GM23248 (cell line): ENCODE results near the gene MAN1A1. TPM values are rescaled to one million over a fixed set of nuclear protein-coding genes. Genes with fewer than 3 reads are reported as not detected.

ENCODE experiments used
- DNase-seq: peaks from one replicate; pipeline ENCODE4 v3.0.0-alpha.2; 2015
- H2AFZ ChIP-seq: fragments of 200-600 bp; sonication (generic); 2 replicates; pipeline ENCODE4 v1.6.1; 2016; ENCODE audit warnings: antibody characterized with exemption
- H3F3A ChIP-seq: fragments of 200-600 bp; sonication (generic); 2 replicates; pipeline ENCODE4 v1.6.1; 2016; ENCODE audit warnings: mild to moderate bottlenecking, antibody characterized with exemption, mixed run types; ENCODE audit not compliant: insufficient read depth
- H3K27ac ChIP-seq: fragments of 200-600 bp; sonication (generic); 2 replicates; pipeline ENCODE4 v1.5.1; 2016; ENCODE audit warnings: mild to moderate bottlenecking
- H3K27me3 ChIP-seq: fragments of 200-600 bp; sonication (generic); replicated peaks from 2 replicates; pipeline ENCODE4 v1.6.1; 2016; ENCODE audit warnings: mild to moderate bottlenecking; ENCODE audit not compliant: insufficient read depth
- H3K36me3 ChIP-seq: fragments of 200-600 bp; sonication (generic); 2 replicates; pipeline ENCODE4 v1.6.1; 2016; ENCODE audit warnings: low read depth, mild to moderate bottlenecking
- H3K4me1 ChIP-seq: fragments of 200-600 bp; sonication (generic); 2 replicates; pipeline ENCODE4 v1.6.1; 2016; ENCODE audit warnings: mild to moderate bottlenecking; ENCODE audit not compliant: insufficient read depth
- H3K4me2 ChIP-seq: fragments of 200-600 bp; sonication (generic); one replicate; pipeline ENCODE4 v1.6.1; 2016; ENCODE audit warnings: mild to moderate bottlenecking; ENCODE audit not compliant: unreplicated experiment
- H3K4me3 ChIP-seq: fragments of 200-600 bp; sonication (generic); 2 replicates; pipeline ENCODE4 v1.5.1; 2016; ENCODE audit warnings: mild to moderate bottlenecking
- H3K79me2 ChIP-seq: fragments of 200-600 bp; sonication (generic); 2 replicates; pipeline ENCODE4 v1.6.1; 2016; ENCODE audit warnings: mild to moderate bottlenecking; ENCODE audit not compliant: insufficient read depth
- H3K9ac ChIP-seq: fragments of 200-600 bp; sonication (generic); 2 replicates; pipeline ENCODE4 v1.6.1; 2016; ENCODE audit warnings: mild to moderate bottlenecking
- H3K9me2 ChIP-seq: fragments of 200-600 bp; sonication (generic); 2 replicates; pipeline ENCODE4 v1.6.1; 2016; ENCODE audit warnings: mixed run types, mild to moderate bottlenecking, moderate library complexity; ENCODE audit not compliant: insufficient read depth
- H3K9me3 ChIP-seq: fragments of 200-600 bp; sonication (generic); one replicate; pipeline ENCODE4 v1.6.1; 2017; ENCODE audit warnings: low read depth
- H4K20me1 ChIP-seq: fragments of 200-600 bp; sonication (generic); 2 replicates; pipeline ENCODE4 v1.6.0; 2016; ENCODE audit not compliant: insufficient read depth
- EZH2 ChIP-seq: fragments of 200-600 bp; sonication (generic); IDR thresholded peaks from 2 replicates; pipeline ENCODE4 v1.6.1; 2018; ENCODE audit warnings: antibody characterized with exemption, mild to moderate bottlenecking; ENCODE audit not compliant: insufficient read depth, poor library complexity, severe bottlenecking
- EZH2phosphoT487 ChIP-seq: fragments of 200-600 bp; sonication (generic); IDR thresholded peaks from 2 replicates; pipeline ENCODE4 v1.6.1; 2018; ENCODE audit warnings: antibody characterized with exemption, moderate library complexity, mild to moderate bottlenecking, low read depth; ENCODE audit not compliant: insufficient read depth
- WGBS, 2 experiments: methylation state at CpG; one replicate each; pipeline ENCODE4 v1.1.6; 2015 to 2017; ENCODE audit warnings: low lambda C conversion rate in 2 of 2, low coverage in 1 of 2; ENCODE audit errors: missing lambda C conversion rate in 2 of 2; 5-methylcytosine and 5-hydroxymethylcytosine counted together
- in situ Hi-C: fragments of 300-500 bp; cut with MboI; formaldehyde crosslinking; loops from 2 replicates; pipeline ENCODE4 v1.15.0; 2020
- polyA plus RNA-seq: library from polyadenylated mRNA; unstranded; fragments of >200 nt; fragmentation: Nextera tagmentation; extraction: Ambion mirVana; gene quantifications from 2 replicates; pipeline ENCODE4 v1.2.1, GENCODE V29; 2016
- total RNA-seq: library from RNA; depleted of rRNA; stranded (reverse); fragments of >200 nt; shearing (Covaris generic); gene quantifications from 2 replicates; pipeline ENCODE4 v1.2.3, GENCODE V29; 2014

MAN1A1 gene
- total and polyA plus RNA-seq, 2 experiments from 2014 or later: 9.8 to 33.4 TPM

DNA sequence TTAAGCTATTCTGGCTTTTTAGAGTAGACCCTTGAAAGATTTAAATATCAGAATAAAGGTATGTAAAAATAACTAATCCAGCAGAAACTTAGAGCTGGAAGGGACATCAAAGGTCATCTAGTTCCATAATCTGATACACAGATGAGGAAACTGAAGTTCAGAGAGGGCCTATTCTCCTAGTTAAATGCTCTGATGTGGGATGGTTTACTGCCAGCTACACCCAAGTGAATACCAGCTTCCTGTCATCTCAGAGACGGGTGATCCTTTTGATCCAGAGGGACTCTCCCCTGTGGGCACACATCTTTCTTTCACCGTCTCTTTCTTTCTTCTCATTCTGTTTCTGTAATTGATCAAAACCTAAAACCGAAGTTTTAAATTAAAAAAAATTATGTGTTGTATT, 94.1 kb downstream of the MAN1A1 start:
- Histone ChIP-seq H3K27me3 (no peaks in the 10 kb centered on the region), H3K27ac (no peak overlapping the region), H3K79me2 (no peaks in the 10 kb centered on the region), H3K9me2 (no peaks in the 10 kb centered on the region), H2AFZ (no peak overlapping the region), H4K20me1 (no peaks in the 10 kb centered on the region), H3K9ac (no peak overlapping the region), H3K4me1 (0 out of 2 replicates have a peak, but pooled peaks cover 2% of the 10 kb centered on the region), H3K4me3 (no peak overlapping the region), H3K9me3 (no peaks in the 10 kb centered on the region), H3K36me3 (no peaks in the 10 kb centered on the region), H3F3A (peaks cover 6% of the 10 kb centered on the region; the same call in 1 of the 2 replicates), H3K4me2 (no peak overlapping the region)
- WGBS, 2 experiments: 95 to 96% methylated on average over 3 of the region's 3 CpGs
- in situ Hi-C loops: no loop called here
- TF ChIP-seq EZH2phosphoT487: no peak
- no peak for TF ChIP-seq EZH2
- DNase-seq: no peak

DNA sequence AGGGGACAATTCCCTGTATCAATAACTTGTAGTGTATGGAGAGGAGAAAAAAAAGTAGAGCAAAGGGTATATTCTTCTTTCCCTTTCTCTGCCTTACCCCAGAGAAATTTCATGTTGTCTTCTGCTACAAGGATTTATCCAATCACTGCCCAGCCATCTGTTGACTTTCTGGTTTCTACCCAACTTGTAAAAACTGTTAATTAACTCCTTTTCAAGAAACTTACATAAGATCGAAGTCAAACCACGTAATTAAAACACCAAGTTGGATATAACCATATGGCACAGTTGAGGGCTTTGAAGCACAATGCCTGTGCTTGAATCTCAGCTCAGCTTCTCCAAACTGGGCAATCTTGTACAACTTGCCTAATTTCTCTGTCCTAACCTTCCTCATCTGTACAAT, 99.5 kb downstream of the MAN1A1 start:
- H3K79me2 ChIP-seq: no peaks in the 10 kb centered on the region

DNA sequence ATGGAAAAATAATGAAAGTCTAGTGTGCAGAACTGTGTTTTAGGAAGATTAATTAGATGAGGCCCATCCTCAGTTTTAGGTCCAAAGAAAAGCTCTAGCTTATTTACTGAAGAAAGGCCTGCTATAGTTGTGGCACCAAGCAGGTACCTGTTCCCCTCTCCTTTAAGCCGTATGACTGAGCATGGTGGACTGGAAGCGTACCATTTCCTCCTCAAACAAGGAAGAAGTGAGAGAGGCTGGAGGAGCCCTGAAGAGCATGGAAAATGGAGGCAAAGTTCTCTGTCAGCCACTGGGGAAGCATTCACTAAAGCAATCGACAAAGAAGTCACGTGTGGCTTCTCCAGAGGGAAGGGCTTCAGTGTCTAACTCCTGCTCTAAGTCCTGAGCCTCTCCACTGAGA, 100.2 kb downstream of the MAN1A1 start:
- Histone ChIP-seq H3K36me3 (no peaks in the 10 kb centered on the region), H3K4me3 (no peak overlapping the region), H3F3A (no peaks in the 10 kb centered on the region), H3K9me3 (no peaks in the 10 kb centered on the region), H3K27me3 (no peaks in the 10 kb centered on the region), H3K4me2 (no peak overlapping the region), H3K9me2 (no peaks in the 10 kb centered on the region), H3K79me2 (no peaks in the 10 kb centered on the region), H3K4me1 (no peaks in the 10 kb centered on the region), H3K27ac (no peak overlapping the region), H2AFZ (no peak overlapping the region), H3K9ac (no peak overlapping the region), H4K20me1 (no peaks in the 10 kb centered on the region)
- in situ Hi-C loops: no loop called here
- WGBS, 2 experiments: 96 to 99% methylated on average over 4 of the region's 4 CpGs
- no peak for DNase-seq
- no peak for TF ChIP-seq EZH2

More for the DNA sequence above, 99.5 kb downstream of the MAN1A1 start:
- WGBS, 2 experiments: 93 to 95% methylated on average over 2 of the region's 2 CpGs
- H3K9ac ChIP-seq: no peak overlapping the region
- H3K9me3 ChIP-seq: no peaks in the 10 kb centered on the region
- no peak overlapping the region for H3K4me2 ChIP-seq
- no peaks in the 10 kb centered on the region for H4K20me1 ChIP-seq
- H3K36me3 ChIP-seq: no peaks in the 10 kb centered on the region
- in situ Hi-C loops: no loop called here
- H3K27ac ChIP-seq: no peak overlapping the region
- no peaks in the 10 kb centered on the region for H3F3A ChIP-seq
- no peaks in the 10 kb centered on the region for H3K9me2 ChIP-seq
- H3K4me3 ChIP-seq: no peak overlapping the region
- no peak overlapping the region for H2AFZ ChIP-seq
- no peaks in the 10 kb centered on the region for H3K27me3 ChIP-seq
- TF ChIP-seq EZH2phosphoT487 (no peak), EZH2 (no peak)
- no peak for DNase-seq
- H3K4me1 ChIP-seq: no peaks in the 10 kb centered on the region

DNA sequence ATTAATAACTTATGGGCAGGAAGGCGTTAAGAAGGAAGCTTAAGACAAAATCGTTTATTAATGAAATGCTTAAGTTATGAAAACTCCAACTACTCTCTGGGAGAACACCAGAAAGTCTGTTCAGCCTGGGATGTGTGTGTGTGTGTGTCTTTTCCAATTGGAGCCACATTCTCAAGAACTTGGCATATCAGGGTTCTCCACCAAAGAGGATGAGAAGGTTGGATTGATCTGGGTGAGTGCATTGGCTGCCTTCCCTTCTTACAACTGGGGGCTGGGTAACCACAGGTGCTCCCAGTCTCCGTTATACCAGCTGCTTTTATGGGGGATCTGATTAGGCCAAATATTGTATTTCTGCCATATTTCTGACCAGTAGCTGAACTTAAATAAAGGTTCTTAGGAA, 102.1 kb downstream of the MAN1A1 start:
- H3K4me3 ChIP-seq: no peak overlapping the region

DNA sequence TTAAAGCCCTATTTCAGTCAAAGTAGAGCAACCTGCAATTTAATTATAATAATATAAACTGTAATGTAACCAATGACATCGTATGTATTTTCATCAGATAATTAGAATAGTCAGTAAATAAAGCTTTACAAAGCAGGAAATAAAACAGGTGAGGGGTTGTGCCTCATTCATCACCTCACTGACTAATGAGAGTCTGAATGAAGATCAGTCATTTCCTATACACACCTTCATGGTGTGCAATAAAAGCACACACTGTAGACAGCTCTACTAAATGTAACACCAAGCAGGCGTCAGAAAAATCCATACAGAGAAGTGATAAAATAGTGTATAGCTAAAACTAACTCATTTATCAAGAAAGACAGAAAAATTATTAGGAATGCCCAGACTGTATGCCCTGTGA, 105.9 kb downstream of the MAN1A1 start:
- Histone ChIP-seq H3K4me2 (no peak overlapping the region), H3K79me2 (no peaks in the 10 kb centered on the region), H4K20me1 (no peaks in the 10 kb centered on the region), H3K4me1 (no peaks in the 10 kb centered on the region), H3K27ac (no peak overlapping the region), H3K36me3 (no peaks in the 10 kb centered on the region), H3K4me3 (no peak overlapping the region), H3K27me3 (no peaks in the 10 kb centered on the region), H3K9me2 (no peaks in the 10 kb centered on the region), H3F3A (no peaks in the 10 kb centered on the region), H2AFZ (no peak overlapping the region), H3K9me3 (no peaks in the 10 kb centered on the region), H3K9ac (no peak overlapping the region)
- WGBS, 2 experiments: 97 to 98% methylated on average over 2 of the region's 2 CpGs
- no peak for DNase-seq
- no peak for TF ChIP-seq EZH2phosphoT487
- no peak for TF ChIP-seq EZH2
- in situ Hi-C loops: no loop called here

More for the DNA sequence above, 102.1 kb downstream of the MAN1A1 start:
- no peaks in the 10 kb centered on the region for H3K27me3 ChIP-seq
- no peak overlapping the region for H3K9ac ChIP-seq
- WGBS, 2 experiments: 79 to 89% methylated on average over 3 of the region's 3 CpGs
- no peaks in the 10 kb centered on the region for H3K4me1 ChIP-seq
- H3K9me3 ChIP-seq: no peaks in the 10 kb centered on the region
- no peak overlapping the region for H3K27ac ChIP-seq
- H3F3A ChIP-seq: no peaks in the 10 kb centered on the region
- no peaks in the 10 kb centered on the region for H3K9me2 ChIP-seq
- H3K36me3 ChIP-seq: no peaks in the 10 kb centered on the region
- H3K4me2 ChIP-seq: no peak overlapping the region
- no peak for TF ChIP-seq EZH2phosphoT487
- no peak for TF ChIP-seq EZH2
- in situ Hi-C loops: no loop called here
- H2AFZ ChIP-seq: no peak overlapping the region
- no peaks in the 10 kb centered on the region for H4K20me1 ChIP-seq
- no peak for DNase-seq
- H3K79me2 ChIP-seq: no peaks in the 10 kb centered on the region
